GM18502 (cell line): ENCODE results near the gene RBPJ.
"Not testable (repeated sequence)": the region's sequence is repeated elsewhere in the genome, so short reads cannot be mapped to it uniquely, and the experiment has no call there.

Source experiments
- ATAC-seq: cut with Tn5 transposase; IDR thresholded peaks from one replicate; pipeline ENCODE4 v1.9.1; 2021; ENCODE audit warnings: mild to moderate bottlenecking; ENCODE audit not compliant: unreplicated experiment, poor library complexity

Gene RBPJ

GRCh38 chr4:26300314-26301307 lies 20.2 kb upstream of the RBPJ start:
- ATAC-seq, result no peak

GRCh38 chr4:26302031-26302899 lies 18.5 kb upstream of the RBPJ start:
- no peak for ATAC-seq

GRCh38 chr4:26303008-26303407 lies 17.8 kb upstream of the RBPJ start:
- no peak for ATAC-seq

GRCh38 chr4:26307037-26307800 lies 13.6 kb upstream of the RBPJ start:
- ATAC-seq, result no peak

- no peak for ATAC-seq
These were observed 12.2 kb upstream of the RBPJ start for GRCh38 chr4:26308568-26308967.

- no peak for ATAC-seq
These were observed 10.6 kb upstream of the RBPJ start for GRCh38 chr4:26310264-26310663.

- ATAC-seq, result no peak
These were observed 9.2 kb upstream of the RBPJ start for GRCh38 chr4:26311633-26312032.

GRCh38 chr4:26315316-26315932 lies 5.4 kb upstream of the RBPJ start:
- not testable (repeated sequence) for ATAC-seq

GRCh38 chr4:26317766-26318165 lies 3.0 kb upstream of the RBPJ start:
- no peak for ATAC-seq

- peak; percentile 74 for ATAC-seq
These were observed 1.3 kb upstream of the RBPJ start for GRCh38 chr4:26319467-26319948.

GRCh38 chr4:26319949-26320537 lies 771 bp upstream of the RBPJ start:
- ATAC-seq, result peak; percentile 21

GRCh38 chr4:26321373-26322221 lies 783 bp downstream of the RBPJ start:
- no peak for ATAC-seq

- no peak for ATAC-seq
These were observed 1.5 kb downstream of the RBPJ start for GRCh38 chr4:26322346-26322745.

GRCh38 chr4:26323821-26324220 lies 3.0 kb downstream of the RBPJ start:
- ATAC-seq, result no peak

GRCh38 chr4:26325191-26325590 lies 4.4 kb downstream of the RBPJ start:
- no peak for ATAC-seq

- ATAC-seq, result no peak
These were observed 6.0 kb downstream of the RBPJ start for GRCh38 chr4:26326791-26327190.

- peak; percentile 77 for ATAC-seq
These were observed 9.5 kb downstream of the RBPJ start for GRCh38 chr4:26330186-26330787.

GRCh38 chr4:26330946-26331345 lies 10.1 kb downstream of the RBPJ start:
- ATAC-seq, result no peak
